H1 (cell line): Measurements from ENCODE around the gene AP5M1. TPM values are rescaled to one million over a fixed set of nuclear protein-coding genes. Genes with fewer than 3 reads are reported as not detected.

Experiments
- EZH2 ChIP-seq: fragments of 200-600 bp; sonication (generic); IDR thresholded peaks from 2 replicates; pipeline ENCODE4 v1.7.1; 2012; ENCODE audit warnings: low read depth, mild to moderate bottlenecking, moderate library complexity, low read length, inconsistent platforms; ENCODE audit not compliant: severe bottlenecking
- RBBP5 ChIP-seq: IDR thresholded peaks from 2 replicates; pipeline ENCODE4 v1.7.1; 2012; ENCODE audit warnings: low read depth, mild to moderate bottlenecking, inconsistent platforms, low read length, moderate library complexity, borderline replicate concordance
- polyA plus RNA-seq, 7 experiments: library from polyadenylated mRNA; depleted of rRNA in 3 of 7; stranded (reverse) in 5 of 7; unstranded in 2 of 7; fragments of >200 nt in 5 of 7; fragments of 200-250 nt in 2 of 7; gene quantifications; 1 replicate in 5 of 7; 2 replicates in 1 of 7; 4 replicates in 1 of 7; pipeline versions ENCODE4 v1.2.1 to v1.2.3, GENCODE V29; 2011 to 2013; ENCODE audit warnings: missing spikeins in 2 of 7, mixed read lengths in 2 of 7
- total RNA-seq: library from RNA; stranded (reverse); fragmentation: NEBNext Ultra II Directional; extraction: Animal tissue kit (Norgen Biotek cat#: 25700); gene quantifications from 2 replicates; pipeline ENCODE4 v1.2.1, GENCODE V29; 2021

The AP5M1 gene
- total and polyA plus RNA-seq, 2 of the 8 experiments (the other 6 are each of a cell fraction or from before 2014, with no cell fraction given): 20.9 to 51.9 TPM

DNA sequence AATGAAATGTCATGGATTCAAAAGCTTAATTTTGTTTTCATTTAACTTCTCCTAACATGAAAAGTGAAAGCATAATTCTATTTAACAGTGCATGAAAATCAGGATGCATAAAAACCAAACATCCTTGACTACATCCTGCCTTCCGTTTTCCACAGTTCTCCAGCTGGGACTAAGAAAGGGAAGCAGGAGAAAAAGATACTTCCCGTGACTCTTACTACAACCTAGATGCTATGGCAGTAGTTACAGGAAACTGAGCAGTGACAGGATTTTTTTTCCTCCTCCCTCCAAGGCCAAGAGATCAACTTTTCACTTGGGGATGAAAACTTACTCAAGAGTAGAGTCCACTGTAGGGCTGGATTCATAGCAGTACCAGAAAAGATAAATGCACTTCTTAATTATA, 2.7 kb upstream of the AP5M1 start (continued):
- no peak for TF ChIP-seq RBBP5
- TF ChIP-seq EZH2: no peak
